Measurements from ENCODE around the gene NIFK. TPM values are rescaled to one million over a fixed set of nuclear protein-coding genes. Genes with fewer than 3 reads are reported as not detected.

The NIFK gene
- total RNA-seq = 84.4 and 89.5 TPM in 2 replicates

DNA sequence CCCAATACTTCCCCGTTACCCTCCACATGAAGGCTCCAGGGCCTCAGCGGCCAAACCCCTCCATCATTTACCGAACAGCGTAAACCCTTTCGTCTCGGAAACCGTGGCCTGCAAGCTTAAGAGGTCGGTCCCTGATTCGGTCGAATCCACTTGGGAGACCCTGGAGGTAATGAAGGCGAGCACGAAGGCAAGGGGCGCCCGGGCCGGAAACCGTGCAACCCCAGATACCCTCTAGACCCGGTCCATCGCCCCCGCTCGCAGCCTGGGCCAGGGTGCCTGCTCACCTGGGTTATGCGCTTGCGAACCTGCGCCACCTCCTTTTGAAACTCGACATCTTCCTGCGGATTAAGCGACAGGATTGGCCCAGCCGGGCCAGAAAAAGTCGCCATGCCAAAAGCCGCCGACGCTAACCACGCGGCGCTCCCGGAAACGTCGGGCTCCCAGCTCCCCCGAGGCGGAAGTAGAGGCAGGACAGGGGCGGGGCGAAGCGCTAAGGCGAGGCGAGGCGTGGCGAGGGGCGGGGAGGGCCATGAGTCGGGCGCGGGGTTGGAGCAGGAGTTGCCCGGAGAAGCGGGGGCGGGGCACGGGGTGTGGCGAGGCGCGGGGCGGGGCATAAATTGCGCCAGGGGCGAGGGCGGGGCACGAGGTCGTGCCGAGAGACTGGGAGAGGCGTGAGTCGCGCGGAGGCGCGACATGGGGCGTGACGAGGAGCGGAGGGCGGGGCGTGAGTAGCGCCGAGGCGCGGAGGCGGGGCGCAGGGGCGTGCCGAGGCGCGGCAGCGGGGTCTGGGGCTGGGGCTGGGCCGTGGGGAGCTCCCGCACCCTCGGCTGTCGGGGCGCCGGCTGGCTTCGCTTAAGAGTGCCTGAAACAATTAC, at the start of gene NIFK:
NIFK (minus strand) TSS at position 414 of the 875 bp plus-strand sequence; CDS start at position 389, 25 bp downstream.

DNA sequence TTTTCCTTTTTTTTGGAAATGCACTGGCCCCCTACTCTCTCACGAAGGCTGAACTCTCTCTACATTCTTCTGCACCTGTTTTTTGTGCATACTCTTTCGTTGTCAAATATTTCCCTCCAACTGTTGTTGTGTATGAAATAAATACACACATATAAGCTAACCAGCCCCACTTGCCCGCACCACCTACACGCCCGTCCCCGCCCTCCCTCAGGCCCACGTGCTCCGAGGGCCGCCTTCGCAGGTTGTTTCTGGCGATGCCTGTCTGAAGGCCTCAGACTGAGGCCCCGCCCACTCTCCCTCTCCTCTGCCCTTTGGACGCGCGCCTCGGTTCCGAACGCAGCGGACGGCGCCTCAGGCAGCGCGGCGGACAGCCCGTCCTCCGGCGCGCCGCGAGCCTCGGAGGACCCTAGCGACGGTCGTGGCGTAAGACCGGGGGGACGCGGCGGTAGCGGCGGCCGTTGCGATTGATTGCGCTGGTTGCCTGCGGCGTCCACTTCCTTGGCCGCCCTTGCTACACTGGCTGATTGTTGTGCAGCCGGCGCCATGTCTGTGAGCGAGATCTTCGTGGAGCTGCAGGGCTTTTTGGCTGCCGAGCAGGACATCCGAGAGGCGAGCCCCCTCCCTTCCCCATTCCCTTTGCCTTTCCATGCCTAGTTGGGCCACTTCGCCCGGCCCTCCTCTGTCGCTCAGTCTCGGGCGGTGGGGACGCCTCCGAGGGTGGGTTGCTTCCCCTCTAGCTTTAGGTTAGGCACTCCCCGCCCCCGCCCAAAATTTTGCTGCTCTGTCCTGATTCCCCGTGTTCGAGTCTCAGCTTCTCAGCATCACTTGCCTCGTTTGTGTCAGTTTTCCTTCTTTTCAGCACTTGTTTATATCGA, 18.8 kb upstream of the NIFK start, which contains the start of gene TSN:
TSN (plus strand) TSS at position 415 of the 875 bp plus-strand sequence; CDS start at position 544, 129 bp downstream.

Other genes starting within 250 kb of the NIFK start
- under 0.01 TPM in 1 of 2 replicates, not detected in the other for gene RNU4ATAC, start 206.0 kb downstream of the NIFK start, total RNA-seq
- gene CLASP1, start 87.4 kb downstream of the NIFK start, total RNA-seq = 62.2 and 118 TPM in 2 replicates
- gene TSN, start 18.8 kb upstream of the NIFK start, total RNA-seq = 50.4 and 60.8 TPM in 2 replicates

Data from nasal cavity respiratory epithelium epithelial cell of viscerocranial mucosa (primary cell).